Measurements from ENCODE around the gene BHLHE40.

Gene BHLHE40

GRCh38 chr3:4981294-4981664 lies 2.0 kb downstream of the BHLHE40 start:
- TF ChIP-seq FOXP2 (optimal IDR thresholded peaks at IDR 0.05; ENCODE audit: borderline replicate concordance, extremely low read depth, extremely low read length, insufficient read depth), result no peak
- no peak for TF ChIP-seq REST (IDR thresholded peaks at IDR 0.05; ENCODE audit: insufficient read depth in 1 of 2, low read depth in 2 of 2, low read length in 2 of 2)
- no peak for TF ChIP-seq TAF1 (IDR thresholded peaks at IDR 0.05; ENCODE audit: borderline replicate concordance, insufficient read depth, low read length)
- TF ChIP-seq SIN3A (IDR thresholded peaks at IDR 0.05; ENCODE audit: borderline replicate concordance, insufficient read depth, low read length), result no peak
- no peak for TF ChIP-seq POLR2AphosphoS5 (IDR thresholded peaks at IDR 0.05; ENCODE audit: low read depth, low read length)

GRCh38 chr3:4981665-4982494 lies 2.6 kb downstream of the BHLHE40 start:
- TF ChIP-seq FOXP2 (optimal IDR thresholded peaks at IDR 0.05; ENCODE audit: borderline replicate concordance, extremely low read depth, extremely low read length, insufficient read depth) (no peak), SIN3A (IDR thresholded peaks at IDR 0.05; ENCODE audit: borderline replicate concordance, insufficient read depth, low read length) (no peak), REST (IDR thresholded peaks at IDR 0.05; ENCODE audit: insufficient read depth in 1 of 2, low read depth in 2 of 2, low read length in 2 of 2) (no peak), TAF1 (IDR thresholded peaks at IDR 0.05; ENCODE audit: borderline replicate concordance, insufficient read depth, low read length) (no peak), POLR2AphosphoS5 (IDR thresholded peaks at IDR 0.05; ENCODE audit: low read depth, low read length) (no peak)

GRCh38 chr3:4982773-4983738 lies 3.8 kb downstream of the BHLHE40 start:
- TF ChIP-seq REST (IDR thresholded peaks at IDR 0.05; ENCODE audit: insufficient read depth in 1 of 2, low read depth in 2 of 2, low read length in 2 of 2) (no peak), SIN3A (IDR thresholded peaks at IDR 0.05; ENCODE audit: borderline replicate concordance, insufficient read depth, low read length) (no peak), FOXP2 (optimal IDR thresholded peaks at IDR 0.05; ENCODE audit: borderline replicate concordance, extremely low read depth, extremely low read length, insufficient read depth) (no peak), TAF1 (IDR thresholded peaks at IDR 0.05; ENCODE audit: borderline replicate concordance, insufficient read depth, low read length) (no peak), POLR2AphosphoS5 (IDR thresholded peaks at IDR 0.05; ENCODE audit: low read depth, low read length) (no peak)

- TF ChIP-seq POLR2AphosphoS5 (IDR thresholded peaks at IDR 0.05; ENCODE audit: low read depth, low read length) (no peak), REST (IDR thresholded peaks at IDR 0.05; ENCODE audit: insufficient read depth in 1 of 2, low read depth in 2 of 2, low read length in 2 of 2) (no peak), TAF1 (IDR thresholded peaks at IDR 0.05; ENCODE audit: borderline replicate concordance, insufficient read depth, low read length) (no peak), FOXP2 (optimal IDR thresholded peaks at IDR 0.05; ENCODE audit: borderline replicate concordance, extremely low read depth, extremely low read length, insufficient read depth) (no peak), SIN3A (IDR thresholded peaks at IDR 0.05; ENCODE audit: borderline replicate concordance, insufficient read depth, low read length) (no peak)
Observed at GRCh38 chr3:4983739-4984510, 4.7 kb downstream of the BHLHE40 start.
